SK-N-SH treated with all-trans-retinoic acid at 6 μM for 48 hours (cell line): ENCODE data around the gene PLCL2.

Experiments used
- ATAC-seq: fragments of 200-7000 bp; cut with Tn5 transposase; 3 replicates; pipeline ENCODE4 v1.9.1; 2020; ENCODE audit warnings: mild to moderate bottlenecking, moderate library complexity
- ARNTL ChIP-seq: fragments of 450-650 bp; formaldehyde crosslinking; IDR thresholded peaks from 2 replicates; pipeline ENCODE4 v1.5.0; 2020; ENCODE audit warnings: low read depth, mild to moderate bottlenecking, moderate library complexity, borderline replicate concordance
- ESRRG ChIP-seq: fragments of 250-450 bp; sonication (Bioruptor Pico); IDR thresholded peaks from 2 replicates; pipeline ENCODE4 v1.6.1; 2021; ENCODE audit warnings: mild to moderate bottlenecking
- GLIS3 ChIP-seq: fragments of 250-450 bp; sonication (Bioruptor Pico); IDR thresholded peaks from 2 replicates; pipeline ENCODE4 v1.5.0; 2020; ENCODE audit warnings: mild to moderate bottlenecking, moderate library complexity
- ISL1 ChIP-seq: fragments of 250-450 bp; sonication (Bioruptor Pico); IDR thresholded peaks from 2 replicates; pipeline ENCODE4 v2.1.2; 2022; ENCODE audit warnings: mild to moderate bottlenecking, moderate library complexity
- OSR1 ChIP-seq: fragments of 250-450 bp; sonication (Bioruptor Pico); IDR thresholded peaks from 2 replicates; pipeline ENCODE4 v1.8.0; 2022; ENCODE audit warnings: moderate library complexity, mild to moderate bottlenecking, inconsistent platforms
- RARB ChIP-seq: fragments of 250-450 bp; sonication (Bioruptor Pico); IDR thresholded peaks from 2 replicates; pipeline ENCODE4 v1.8.0; 2021; ENCODE audit warnings: mild to moderate bottlenecking, moderate library complexity
- TCF4 ChIP-seq: fragments of 250-450 bp; sonication (Bioruptor Pico); IDR thresholded peaks from 2 replicates; pipeline ENCODE4 v1.8.0; 2021; ENCODE audit warnings: mild to moderate bottlenecking, moderate library complexity, borderline replicate concordance
- TOX ChIP-seq: fragments of 250-450 bp; sonication (Bioruptor Pico); IDR thresholded peaks from 2 replicates; pipeline ENCODE4 v1.8.0; 2021; ENCODE audit warnings: mild to moderate bottlenecking, moderate library complexity, borderline replicate concordance
- ZC3H10 ChIP-seq: fragments of 250-450 bp; sonication (Bioruptor Pico); IDR thresholded peaks from 2 replicates; pipeline ENCODE4 v1.5.1; 2021; ENCODE audit warnings: mild to moderate bottlenecking, moderate library complexity
- ZFP3 ChIP-seq: fragments of 250-450 bp; sonication (Bioruptor Pico); IDR thresholded peaks from 2 replicates; pipeline ENCODE4 v1.5.0; 2020; ENCODE audit warnings: mild to moderate bottlenecking, moderate library complexity
- ZFP30 ChIP-seq: fragments of 450-650 bp; formaldehyde crosslinking; IDR thresholded peaks from 2 replicates; pipeline ENCODE4 v1.5.0; 2022; ENCODE audit warnings: mild to moderate bottlenecking, moderate library complexity
- ZNF565 ChIP-seq: fragments of 450-650 bp; formaldehyde crosslinking; conservative IDR thresholded peaks from 2 replicates; pipeline ENCODE4 v1.5.0; 2020; ENCODE audit warnings: low read depth, mild to moderate bottlenecking, moderate library complexity
- ZNF70 ChIP-seq: fragments of 450-650 bp; formaldehyde crosslinking; IDR thresholded peaks from 2 replicates; pipeline ENCODE4 v1.5.0; 2020; ENCODE audit warnings: mild to moderate bottlenecking, moderate library complexity
- ZNF8 ChIP-seq: fragments of 450-650 bp; formaldehyde crosslinking; IDR thresholded peaks from 2 replicates; pipeline ENCODE4 v1.5.0; 2020; ENCODE audit warnings: mild to moderate bottlenecking, moderate library complexity
- TF ChIP-seq, protein P1 (sequence below): fragments of 250-450 bp; sonication (Bioruptor Pico); IDR thresholded peaks from 2 replicates; pipeline ENCODE4 v1.5.1; 2021; ENCODE audit warnings: mild to moderate bottlenecking, moderate library complexity
- TF ChIP-seq, protein P2 (sequence below): fragments of 250-450 bp; sonication (Bioruptor Pico); IDR thresholded peaks from 2 replicates; pipeline ENCODE4 v1.8.0; 2021; ENCODE audit warnings: low read depth, mild to moderate bottlenecking, moderate library complexity, borderline replicate concordance
- TF ChIP-seq, protein P3 (sequence below): fragments of 250-450 bp; sonication (Bioruptor Pico); IDR thresholded peaks from 2 replicates; pipeline ENCODE4 v1.5.0; 2020; ENCODE audit warnings: mild to moderate bottlenecking, moderate library complexity
- TF ChIP-seq, protein P4 (sequence below): fragments of 250-450 bp; sonication (Bioruptor Pico); IDR thresholded peaks from 2 replicates; pipeline ENCODE4 v1.8.0; 2020; ENCODE audit warnings: mild to moderate bottlenecking, moderate library complexity, borderline replicate concordance

PLCL2 gene

DNA sequence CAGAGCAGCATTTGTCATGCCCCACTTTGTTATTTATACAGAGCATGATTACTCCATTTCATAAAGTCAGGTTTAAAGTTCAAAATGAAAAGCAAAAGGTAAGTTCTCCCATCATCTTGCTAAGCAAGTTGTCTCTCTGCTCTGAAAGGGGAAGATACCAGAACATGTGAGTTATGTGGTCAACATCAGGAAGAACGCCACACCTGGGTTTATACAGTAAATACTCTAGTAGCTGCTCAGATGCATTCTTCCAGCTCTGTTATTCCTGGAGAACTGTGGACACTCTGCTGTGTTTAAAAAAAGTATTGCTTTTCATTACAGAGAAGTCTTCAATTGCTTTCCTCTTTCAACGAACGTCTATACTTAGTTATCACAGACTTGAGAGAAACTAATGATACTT lies 145.7 kb downstream of the PLCL2 start (continued):
- TF ChIP-seq, protein P1, sequence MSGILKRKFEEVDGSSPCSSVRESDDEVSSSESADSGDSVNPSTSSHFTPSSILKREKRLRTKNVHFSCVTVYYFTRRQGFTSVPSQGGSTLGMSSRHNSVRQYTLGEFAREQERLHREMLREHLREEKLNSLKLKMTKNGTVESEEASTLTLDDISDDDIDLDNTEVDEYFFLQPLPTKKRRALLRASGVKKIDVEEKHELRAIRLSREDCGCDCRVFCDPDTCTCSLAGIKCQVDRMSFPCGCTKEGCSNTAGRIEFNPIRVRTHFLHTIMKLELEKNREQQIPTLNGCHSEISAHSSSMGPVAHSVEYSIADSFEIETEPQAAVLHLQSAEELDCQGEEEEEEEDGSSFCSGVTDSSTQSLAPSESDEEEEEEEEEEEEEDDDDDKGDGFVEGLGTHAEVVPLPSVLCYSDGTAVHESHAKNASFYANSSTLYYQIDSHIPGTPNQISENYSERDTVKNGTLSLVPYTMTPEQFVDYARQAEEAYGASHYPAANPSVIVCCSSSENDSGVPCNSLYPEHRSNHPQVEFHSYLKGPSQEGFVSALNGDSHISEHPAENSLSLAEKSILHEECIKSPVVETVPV (CRISPR knock-in tag) = no peak
- no peak for TF ChIP-seq ZNF565 (CRISPR knock-in tag)
- TF ChIP-seq, all 23 proteins: peak for 0

DNA sequence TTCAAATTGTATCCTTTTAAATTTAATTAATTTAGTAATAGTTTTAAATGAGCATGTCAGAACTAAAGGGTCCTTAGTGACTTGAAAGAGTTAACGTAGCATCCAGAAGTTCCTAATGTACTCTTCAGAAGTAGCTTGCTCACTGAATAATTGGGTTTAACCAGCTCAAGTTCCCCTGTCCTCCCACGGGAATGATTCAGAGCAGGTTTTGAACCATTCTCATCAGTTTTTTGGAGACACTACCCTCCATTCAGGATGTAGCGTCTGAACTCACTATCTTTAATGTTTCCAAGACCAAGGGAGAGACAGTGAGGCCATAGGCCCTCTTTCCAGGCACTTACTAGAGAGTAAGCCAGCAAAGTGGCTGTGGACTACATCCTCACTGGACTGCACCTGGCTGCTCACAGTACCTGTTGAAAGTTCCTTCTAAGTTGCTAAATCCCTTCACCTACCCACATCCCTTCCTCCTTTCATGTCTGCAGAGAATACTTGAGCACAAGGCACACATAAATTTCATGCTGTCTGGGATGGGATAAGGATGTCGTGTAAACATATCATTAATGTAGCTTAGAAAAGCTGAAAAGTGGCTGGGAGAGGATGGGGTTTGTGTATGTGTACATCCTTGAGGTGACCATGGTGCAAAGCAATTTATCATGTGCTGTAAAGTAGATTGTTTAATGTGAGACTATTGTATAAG lies 146.3 kb downstream of the PLCL2 start:
- no peak for TF ChIP-seq ZFP30
- no peak for TF ChIP-seq ZNF565 (CRISPR knock-in tag)
- no peak for TF ChIP-seq OSR1 (CRISPR knock-in tag)
- TF ChIP-seq, protein P2, sequence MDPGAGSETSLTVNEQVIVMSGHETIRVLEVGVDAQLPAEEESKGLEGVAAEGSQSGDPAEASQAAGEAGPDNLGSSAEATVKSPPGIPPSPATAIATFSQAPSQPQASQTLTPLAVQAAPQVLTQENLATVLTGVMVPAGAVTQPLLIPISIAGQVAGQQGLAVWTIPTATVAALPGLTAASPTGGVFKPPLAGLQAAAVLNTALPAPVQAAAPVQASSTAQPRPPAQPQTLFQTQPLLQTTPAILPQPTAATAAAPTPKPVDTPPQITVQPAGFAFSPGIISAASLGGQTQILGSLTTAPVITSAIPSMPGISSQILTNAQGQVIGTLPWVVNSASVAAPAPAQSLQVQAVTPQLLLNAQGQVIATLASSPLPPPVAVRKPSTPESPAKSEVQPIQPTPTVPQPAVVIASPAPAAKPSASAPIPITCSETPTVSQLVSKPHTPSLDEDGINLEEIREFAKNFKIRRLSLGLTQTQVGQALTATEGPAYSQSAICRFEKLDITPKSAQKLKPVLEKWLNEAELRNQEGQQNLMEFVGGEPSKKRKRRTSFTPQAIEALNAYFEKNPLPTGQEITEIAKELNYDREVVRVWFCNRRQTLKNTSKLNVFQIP (CRISPR knock-in tag) = no peak
- TF ChIP-seq, protein P3, sequence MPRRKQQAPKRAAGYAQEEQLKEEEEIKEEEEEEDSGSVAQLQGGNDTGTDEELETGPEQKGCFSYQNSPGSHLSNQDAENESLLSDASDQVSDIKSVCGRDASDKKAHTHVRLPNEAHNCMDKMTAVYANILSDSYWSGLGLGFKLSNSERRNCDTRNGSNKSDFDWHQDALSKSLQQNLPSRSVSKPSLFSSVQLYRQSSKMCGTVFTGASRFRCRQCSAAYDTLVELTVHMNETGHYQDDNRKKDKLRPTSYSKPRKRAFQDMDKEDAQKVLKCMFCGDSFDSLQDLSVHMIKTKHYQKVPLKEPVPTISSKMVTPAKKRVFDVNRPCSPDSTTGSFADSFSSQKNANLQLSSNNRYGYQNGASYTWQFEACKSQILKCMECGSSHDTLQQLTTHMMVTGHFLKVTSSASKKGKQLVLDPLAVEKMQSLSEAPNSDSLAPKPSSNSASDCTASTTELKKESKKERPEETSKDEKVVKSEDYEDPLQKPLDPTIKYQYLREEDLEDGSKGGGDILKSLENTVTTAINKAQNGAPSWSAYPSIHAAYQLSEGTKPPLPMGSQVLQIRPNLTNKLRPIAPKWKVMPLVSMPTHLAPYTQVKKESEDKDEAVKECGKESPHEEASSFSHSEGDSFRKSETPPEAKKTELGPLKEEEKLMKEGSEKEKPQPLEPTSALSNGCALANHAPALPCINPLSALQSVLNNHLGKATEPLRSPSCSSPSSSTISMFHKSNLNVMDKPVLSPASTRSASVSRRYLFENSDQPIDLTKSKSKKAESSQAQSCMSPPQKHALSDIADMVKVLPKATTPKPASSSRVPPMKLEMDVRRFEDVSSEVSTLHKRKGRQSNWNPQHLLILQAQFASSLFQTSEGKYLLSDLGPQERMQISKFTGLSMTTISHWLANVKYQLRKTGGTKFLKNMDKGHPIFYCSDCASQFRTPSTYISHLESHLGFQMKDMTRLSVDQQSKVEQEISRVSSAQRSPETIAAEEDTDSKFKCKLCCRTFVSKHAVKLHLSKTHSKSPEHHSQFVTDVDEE = no peak
- TF ChIP-seq, protein P4, sequence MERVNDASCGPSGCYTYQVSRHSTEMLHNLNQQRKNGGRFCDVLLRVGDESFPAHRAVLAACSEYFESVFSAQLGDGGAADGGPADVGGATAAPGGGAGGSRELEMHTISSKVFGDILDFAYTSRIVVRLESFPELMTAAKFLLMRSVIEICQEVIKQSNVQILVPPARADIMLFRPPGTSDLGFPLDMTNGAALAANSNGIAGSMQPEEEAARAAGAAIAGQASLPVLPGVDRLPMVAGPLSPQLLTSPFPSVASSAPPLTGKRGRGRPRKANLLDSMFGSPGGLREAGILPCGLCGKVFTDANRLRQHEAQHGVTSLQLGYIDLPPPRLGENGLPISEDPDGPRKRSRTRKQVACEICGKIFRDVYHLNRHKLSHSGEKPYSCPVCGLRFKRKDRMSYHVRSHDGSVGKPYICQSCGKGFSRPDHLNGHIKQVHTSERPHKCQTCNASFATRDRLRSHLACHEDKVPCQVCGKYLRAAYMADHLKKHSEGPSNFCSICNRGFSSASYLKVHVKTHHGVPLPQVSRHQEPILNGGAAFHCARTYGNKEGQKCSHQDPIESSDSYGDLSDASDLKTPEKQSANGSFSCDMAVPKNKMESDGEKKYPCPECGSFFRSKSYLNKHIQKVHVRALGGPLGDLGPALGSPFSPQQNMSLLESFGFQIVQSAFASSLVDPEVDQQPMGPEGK (CRISPR knock-in tag) = no peak
- no peak for TF ChIP-seq ZNF70 (CRISPR knock-in tag)
- TF ChIP-seq, protein P1 (CRISPR knock-in tag) = no peak
- TF ChIP-seq ESRRG = no peak
- TF ChIP-seq ZFP3 (CRISPR knock-in tag) = no peak
- TF ChIP-seq ZNF8 = no peak
- TF ChIP-seq ZC3H10 (CRISPR knock-in tag) = no peak
- TF ChIP-seq ISL1 (CRISPR knock-in tag) = no peak
- no peak for TF ChIP-seq GLIS3
- TF ChIP-seq TCF4 = no peak
- no peak for TF ChIP-seq TOX (CRISPR knock-in tag)
- no peak for TF ChIP-seq RARB (CRISPR knock-in tag)
- TF ChIP-seq ARNTL (CRISPR knock-in tag) = no peak

DNA sequence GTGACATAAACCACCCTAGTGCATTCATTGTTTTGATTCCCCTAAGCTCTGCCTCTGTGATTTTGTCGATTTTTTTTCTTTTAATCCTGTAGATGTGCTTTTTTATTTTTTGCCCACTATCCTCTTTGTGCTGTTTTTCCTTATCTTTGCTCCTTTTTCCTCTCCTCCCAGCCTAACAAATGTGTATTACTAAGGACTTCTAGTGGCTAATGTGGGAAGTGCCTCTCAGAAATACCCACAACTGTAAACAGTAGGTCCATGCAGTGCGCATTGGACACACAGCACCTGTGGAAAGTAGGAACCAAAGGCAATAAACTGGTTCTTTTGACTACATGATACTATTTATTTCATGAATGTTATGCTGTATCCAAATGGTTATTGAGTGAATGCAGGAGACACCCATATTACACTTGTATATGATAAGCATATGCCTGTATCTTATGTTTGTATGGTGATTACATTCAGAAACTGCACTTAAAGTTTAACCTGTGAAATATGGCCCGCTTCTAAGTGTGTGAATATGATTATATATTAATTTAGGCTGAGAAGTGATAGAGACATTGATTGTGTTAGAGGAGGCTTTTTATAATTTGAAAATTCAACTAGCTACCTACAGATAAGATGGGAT lies 147.8 kb downstream of the PLCL2 start:
- no peak for TF ChIP-seq TCF4
- TF ChIP-seq GLIS3 = 0 out of 2 replicates have a peak, but pooled peaks have one; percentile 37
- peak; percentile 91 for ATAC-seq

More for the DNA sequence above, 146.3 kb downstream of the PLCL2 start:
- no peak for ATAC-seq
